Erythroblast (primary cell): ENCODE measurements around the gene PITX1.

Experiments
- GATA1 ChIP-seq: IDR thresholded peaks from 2 replicates; pipeline ENCODE4 v1.6.1; 2011; ENCODE audit warnings: low read depth, mild to moderate bottlenecking, control low read depth, low read length, moderate library complexity
- POLR2A ChIP-seq: IDR thresholded peaks from 2 replicates; pipeline ENCODE4 v1.6.1; 2011; ENCODE audit warnings: mild to moderate bottlenecking, low read length

DNA sequence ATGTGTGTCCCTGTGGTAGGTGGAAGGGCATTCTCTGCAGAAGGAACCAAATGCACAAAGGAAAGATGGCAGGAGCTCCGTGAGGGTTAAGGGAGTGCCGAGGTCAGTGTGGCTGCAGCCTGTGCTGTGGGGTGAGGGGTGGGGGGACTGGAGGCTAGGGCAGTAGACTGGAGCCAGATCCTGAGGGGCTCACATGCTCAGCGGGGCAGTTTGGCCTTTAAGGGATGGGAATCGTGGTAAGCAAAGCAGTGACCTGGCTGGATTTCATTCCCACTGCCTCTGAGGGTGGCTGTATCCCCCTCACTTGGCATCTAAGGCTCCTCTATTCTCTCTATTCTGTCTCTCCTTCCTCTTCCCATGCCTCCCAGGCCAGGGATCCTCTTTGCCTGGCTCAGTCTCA is 15.6 kb downstream of the PITX1 start:
- no peak for TF ChIP-seq POLR2A
- TF ChIP-seq GATA1: no peak
